DMS 273 (cell line): ENCODE data around the gene TAL1.
"Not testable (repeated sequence)": the region's sequence is repeated elsewhere in the genome, so short reads cannot be mapped to it uniquely, and the experiment has no call there.

Experiments used
- DNase-seq: peaks from one replicate; lab custom pipeline; 2025; ENCODE audit not compliant: unreplicated experiment; lab: John Stamatoyannopoulos, UW

The TAL1 gene

DNA sequence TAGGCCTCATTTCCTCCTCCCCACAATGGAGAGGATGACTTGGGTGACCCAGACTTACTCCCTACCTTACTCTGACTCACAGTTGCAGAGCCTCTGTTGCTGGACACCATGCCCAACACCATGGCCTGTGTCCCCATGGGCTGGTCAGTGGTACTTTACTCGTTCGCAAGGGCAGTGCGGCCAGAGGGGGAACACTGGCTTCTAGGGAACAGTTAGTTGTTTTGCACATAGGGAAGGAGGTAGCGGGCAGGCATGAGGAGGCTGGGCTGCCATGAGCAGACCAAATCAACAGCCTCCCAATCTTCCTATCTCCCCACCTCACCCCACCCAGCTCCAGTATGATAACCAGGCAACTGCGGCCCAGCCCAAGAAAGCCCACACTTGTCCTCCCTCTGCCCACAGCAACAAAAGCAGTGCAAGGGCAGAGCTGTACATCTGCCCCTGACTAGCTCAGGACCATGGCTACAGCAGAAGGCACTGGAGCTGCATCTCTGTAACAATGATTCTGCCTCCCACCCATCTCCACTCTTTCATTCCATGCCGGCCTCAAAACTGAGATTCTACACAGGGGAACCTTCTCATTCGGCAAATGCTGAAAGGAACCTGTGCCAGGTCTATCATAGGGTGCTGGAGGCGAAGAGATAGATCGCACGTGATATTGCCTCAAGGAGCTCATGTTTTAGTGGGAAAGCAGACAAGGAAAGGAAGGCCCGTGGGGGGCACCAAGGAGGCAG lies 18.6 kb downstream of the TAL1 start:
- DNase-seq: no peak

- no peak for DNase-seq
Measured at GRCh38 chr1:47212636-47213229, 19.3 kb downstream of the TAL1 start.

GRCh38 chr1:47211796-47212269 lies 20.2 kb downstream of the TAL1 start:
- no peak for DNase-seq

DNA sequence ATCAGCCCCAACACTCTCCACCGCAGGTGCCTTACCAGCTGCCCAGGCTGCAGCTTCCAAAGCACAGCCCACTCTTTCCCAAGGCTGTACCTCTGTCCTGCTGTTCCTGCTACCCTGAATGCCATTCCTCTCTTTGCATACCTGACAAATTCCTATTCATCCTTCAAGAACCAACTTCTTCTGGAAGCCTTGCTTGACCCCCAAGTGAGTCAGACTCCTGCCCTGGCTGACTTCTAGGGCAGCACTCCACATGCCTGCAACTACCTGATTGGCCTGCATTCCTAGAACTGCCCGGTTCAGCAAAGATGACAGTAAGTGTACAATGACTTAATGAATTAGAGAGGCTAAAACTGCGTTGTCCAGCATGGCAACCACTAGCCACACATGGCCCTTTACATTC lies 21.4 kb downstream of the TAL1 start:
- DNase-seq: no peak

DNA sequence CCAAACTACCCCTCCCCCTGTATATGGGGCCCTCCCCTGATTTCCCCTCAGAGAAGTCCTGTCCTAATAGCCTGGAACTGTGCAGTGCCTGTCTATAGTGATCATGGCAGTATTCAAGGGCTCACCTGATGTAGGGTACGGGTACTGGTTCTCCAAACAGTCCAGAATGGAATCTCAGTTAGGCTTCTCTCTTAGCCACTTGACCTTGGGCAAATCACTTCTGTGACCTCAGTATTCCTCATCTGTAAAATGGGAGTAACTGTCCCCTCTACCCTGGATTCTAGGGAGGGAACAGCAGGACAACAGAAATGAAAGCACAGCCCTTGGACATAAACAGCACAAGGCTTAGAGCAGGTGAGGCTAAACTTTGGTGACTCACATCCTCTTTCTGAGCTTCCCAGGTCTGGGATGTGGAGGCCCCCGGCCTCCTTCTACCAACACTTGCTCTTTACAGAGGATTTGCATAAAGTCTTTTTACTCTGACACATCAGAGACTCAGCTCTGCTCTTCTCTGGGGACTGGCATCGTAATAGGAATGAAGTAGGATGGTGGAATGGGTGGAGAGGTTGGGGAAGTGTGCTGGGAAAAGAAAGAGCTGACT lies 22.2 kb downstream of the TAL1 start:
- no peak for DNase-seq

DNA sequence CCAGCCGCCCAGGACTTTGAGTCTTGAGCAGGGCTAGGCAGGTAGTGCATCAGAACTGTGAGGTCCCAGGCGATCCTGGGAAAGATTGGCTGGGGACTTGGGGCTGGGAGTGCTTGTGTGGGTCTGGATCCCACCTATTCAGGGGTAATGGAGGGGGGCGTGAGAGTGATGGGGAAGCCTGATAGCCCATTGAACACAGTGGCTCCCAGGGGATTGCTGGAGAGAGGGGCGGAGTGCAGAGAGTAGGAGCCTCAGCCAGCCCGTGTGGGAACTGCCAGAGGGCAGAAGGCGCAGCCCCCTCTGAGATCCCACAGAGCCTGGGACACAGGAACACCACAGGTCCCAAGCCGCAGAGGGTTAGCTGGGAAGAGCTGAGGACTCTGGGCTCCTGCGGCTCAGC lies 22.9 kb downstream of the TAL1 start:
- no peak for DNase-seq

DNA sequence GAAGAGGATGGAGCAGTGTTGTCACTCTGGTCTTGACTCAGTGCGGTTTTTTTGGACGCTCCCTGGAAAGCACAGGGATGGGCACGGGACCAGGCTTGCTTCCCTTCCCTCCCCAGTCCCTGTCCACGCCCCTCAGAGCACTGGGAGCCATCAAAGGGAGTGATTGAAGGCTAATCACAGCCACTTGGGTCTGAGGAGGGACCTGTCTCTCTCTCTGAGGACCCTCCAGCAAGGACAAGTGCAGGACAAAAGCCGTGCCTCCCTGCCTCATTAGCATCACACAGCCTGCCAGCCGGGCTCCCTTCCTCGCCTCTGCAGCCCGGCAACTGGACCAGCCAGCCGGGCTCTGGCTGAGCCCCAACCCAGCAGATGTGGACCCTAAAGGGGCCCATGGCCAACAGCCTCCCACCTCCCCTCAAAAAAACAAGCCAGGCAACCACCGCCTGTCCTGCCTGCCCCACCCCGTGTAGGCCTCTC lies 23.6 kb downstream of the TAL1 start:
- DNase-seq: no peak

GRCh38 chr1:47207803-47208373 lies 24.1 kb downstream of the TAL1 start:
- no peak for DNase-seq

- no peak for DNase-seq
Measured at GRCh38 chr1:47205918-47206317, 26.1 kb downstream of the TAL1 start.

DNA sequence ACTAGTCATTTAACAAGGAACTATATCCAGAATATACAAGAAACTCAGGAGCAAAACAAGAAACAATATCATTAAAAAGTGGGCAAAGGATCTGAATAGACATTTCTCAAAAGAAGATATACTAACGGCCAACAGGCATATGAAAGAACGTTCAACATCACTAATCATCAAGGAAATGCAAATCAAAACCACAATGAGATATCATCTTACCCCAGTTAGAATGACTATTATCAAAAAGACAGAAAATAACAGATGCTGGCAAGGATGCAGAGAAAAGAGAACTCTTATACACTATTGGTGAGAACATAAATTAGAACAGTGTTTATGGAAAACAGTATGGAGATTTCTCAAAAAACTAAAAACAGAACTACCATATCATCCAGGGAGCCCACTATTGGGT lies 28.5 kb downstream of the TAL1 start:
- not testable (repeated sequence) for DNase-seq

- peak; percentile 51 for DNase-seq
Measured at GRCh38 chr1:47201179-47201578, 30.8 kb downstream of the TAL1 start.

DNA sequence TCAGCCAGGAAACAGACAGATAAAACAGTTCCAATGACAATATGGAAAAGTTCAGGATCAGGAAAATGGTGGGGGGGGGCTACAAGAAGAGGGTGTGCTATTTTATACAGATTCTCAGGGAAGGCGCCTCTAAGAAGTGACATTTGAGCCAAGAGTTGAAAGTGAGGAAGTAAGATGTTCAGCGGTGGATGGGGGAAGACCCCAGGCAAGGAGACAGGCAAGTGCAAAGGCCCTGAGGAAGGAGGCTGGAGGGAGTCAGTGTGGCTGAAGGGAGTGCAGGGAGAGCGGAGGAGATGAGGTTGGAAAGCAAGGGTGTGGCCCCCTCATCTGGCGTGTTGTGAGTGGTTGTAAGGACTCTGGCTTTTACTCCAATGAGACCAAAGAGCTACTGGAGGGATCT lies 33.8 kb downstream of the TAL1 start:
- DNase-seq: no peak

GRCh38 chr1:47196622-47197021 lies 35.4 kb downstream of the TAL1 start:
- DNase-seq: peak; percentile 53

GRCh38 chr1:47195981-47196380 lies 36.0 kb downstream of the TAL1 start:
- not testable (repeated sequence) for DNase-seq

GRCh38 chr1:47194311-47194710 lies 37.7 kb downstream of the TAL1 start:
- no peak for DNase-seq

DNA sequence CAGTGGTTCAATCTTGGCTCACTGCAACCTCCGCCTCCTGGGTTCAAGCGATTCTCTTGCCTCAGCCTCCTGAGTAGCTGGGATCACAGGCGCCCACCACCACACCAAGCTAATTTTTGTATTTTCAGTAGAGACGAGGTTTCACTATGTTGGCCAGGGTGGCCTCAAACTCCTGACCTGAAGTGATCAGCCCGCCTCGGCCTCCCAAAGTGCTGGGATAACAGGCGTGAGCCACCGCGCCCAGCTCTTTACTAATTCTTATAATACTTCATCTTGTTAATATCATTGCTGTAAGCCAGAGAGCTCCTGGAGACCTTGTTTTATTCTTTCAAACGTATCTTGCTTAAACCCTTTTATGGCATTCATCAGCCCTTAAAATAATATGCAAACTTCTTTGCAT lies 38.5 kb downstream of the TAL1 start:
- not testable (repeated sequence) for DNase-seq

DNA sequence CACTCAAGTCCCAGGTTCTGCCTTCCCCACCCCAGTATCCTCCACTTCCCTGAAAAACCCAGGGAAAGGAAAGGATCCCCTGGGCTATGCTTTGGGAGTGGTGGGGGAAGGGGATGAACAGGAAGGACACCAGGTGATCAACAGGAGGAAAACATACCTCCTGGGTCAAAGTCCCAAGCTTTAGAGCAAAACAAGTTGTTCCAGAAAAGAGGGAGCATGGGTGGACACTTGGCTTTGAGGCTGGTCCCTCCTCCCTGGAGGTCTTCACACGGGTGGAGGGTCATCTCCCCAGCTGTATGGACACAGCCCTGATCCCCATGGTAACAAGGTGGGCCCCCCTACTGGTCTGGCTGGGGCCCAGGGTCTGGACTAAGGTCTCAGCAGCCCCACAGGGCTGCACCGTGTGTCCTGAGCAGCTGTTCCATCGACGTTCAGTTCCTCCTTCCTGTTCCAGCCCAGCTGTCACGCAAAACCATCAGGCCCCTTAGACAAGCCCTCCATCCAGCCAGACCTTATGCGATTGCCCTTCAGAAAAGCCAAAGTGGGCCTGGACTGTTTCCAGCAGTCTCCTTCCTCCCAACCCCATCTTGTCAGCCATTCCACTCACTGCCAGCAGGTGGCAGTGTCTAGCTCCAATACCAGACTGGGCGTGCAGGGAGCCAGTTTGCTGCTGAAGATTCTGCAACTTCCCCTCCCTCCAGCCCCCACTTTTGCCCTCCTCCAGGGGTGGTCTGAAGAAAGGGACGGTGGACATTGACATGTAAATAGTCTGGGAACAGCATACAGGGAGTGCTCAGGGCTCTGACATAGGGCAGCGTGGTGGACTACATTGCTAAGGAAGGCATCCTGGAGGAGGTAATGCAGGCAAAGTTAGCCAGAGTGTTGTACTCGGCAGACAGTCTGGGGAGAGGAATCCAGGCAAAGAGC lies 39.3 kb downstream of the TAL1 start:
- DNase-seq: peak; percentile 95

DNA sequence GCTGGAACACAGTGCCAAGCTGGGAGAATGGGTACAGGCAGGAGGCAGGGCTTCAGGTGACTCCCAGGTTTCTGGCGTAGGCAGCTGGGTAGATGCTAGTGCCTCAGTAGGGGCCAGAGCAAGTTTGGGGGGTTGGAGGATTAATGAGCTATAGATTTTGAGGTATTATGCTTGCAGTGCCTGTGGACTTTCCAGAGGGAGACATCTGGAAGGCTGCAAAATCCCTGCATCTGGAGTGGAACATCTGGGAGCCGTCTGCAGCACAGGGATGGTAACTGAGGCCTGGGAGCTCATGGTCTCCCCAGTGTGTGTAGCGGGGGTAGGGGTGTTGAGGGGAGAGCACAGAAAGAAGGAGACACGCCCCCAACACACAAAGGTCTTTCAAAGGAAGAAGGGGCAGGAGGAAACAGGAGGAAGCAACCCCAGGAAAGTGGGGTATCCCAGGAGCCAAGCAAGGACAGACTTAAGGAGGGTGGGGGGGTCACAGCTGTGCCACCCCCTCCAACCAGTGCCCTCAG lies 40.0 kb downstream of the TAL1 start:
- DNase-seq: no peak

- no peak for DNase-seq
Measured at GRCh38 chr1:47190857-47191256, 41.2 kb downstream of the TAL1 start.

GRCh38 chr1:47190509-47190855 lies 41.5 kb downstream of the TAL1 start:
- DNase-seq: no peak
